LNCAP (cell line): ENCODE measurements around the gene ZNF777.
A peak's percentile ranks its signal among the peaks of the same experiment; 100 is the strongest.

Experiments
- TF ChIP-seq, protein P1 (sequence below): fragments of 450-650 bp; IDR thresholded peaks from 2 replicates; pipeline ENCODE4 v1.5.1; 2017; ENCODE audit warnings: mild to moderate bottlenecking

ZNF777 gene

DNA sequence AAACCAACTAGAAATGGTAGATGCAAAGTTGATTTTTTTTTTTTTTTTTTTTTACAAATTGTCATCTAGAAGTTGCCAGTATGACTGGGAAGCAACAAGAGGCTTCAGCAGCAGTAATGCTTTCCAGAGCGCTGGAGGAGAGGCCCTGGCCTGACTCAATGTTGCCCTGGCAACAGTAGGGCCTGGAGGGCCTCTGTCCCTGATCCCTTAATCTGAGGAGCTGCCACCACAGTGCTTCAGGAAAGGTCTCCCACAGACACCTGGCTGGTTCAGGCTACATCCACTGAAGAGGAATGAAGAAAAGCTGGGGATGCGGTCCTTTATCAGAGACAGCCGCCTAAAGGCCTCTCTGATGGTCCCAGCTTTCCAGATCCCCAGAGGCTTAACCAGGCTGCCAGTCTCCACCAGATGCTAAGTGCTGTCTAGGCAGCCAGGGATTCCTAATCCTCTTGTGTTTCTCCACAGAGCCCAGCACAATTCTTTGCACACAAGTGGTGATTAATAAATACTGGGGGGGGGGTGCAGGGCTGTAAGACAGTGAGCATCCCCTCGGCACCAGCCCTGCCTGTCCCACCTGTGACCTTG, 33.7 kb downstream of the ZNF777 start:
- TF ChIP-seq, protein P1, sequence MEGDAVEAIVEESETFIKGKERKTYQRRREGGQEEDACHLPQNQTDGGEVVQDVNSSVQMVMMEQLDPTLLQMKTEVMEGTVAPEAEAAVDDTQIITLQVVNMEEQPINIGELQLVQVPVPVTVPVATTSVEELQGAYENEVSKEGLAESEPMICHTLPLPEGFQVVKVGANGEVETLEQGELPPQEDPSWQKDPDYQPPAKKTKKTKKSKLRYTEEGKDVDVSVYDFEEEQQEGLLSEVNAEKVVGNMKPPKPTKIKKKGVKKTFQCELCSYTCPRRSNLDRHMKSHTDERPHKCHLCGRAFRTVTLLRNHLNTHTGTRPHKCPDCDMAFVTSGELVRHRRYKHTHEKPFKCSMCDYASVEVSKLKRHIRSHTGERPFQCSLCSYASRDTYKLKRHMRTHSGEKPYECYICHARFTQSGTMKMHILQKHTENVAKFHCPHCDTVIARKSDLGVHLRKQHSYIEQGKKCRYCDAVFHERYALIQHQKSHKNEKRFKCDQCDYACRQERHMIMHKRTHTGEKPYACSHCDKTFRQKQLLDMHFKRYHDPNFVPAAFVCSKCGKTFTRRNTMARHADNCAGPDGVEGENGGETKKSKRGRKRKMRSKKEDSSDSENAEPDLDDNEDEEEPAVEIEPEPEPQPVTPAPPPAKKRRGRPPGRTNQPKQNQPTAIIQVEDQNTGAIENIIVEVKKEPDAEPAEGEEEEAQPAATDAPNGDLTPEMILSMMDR = no peak

DNA sequence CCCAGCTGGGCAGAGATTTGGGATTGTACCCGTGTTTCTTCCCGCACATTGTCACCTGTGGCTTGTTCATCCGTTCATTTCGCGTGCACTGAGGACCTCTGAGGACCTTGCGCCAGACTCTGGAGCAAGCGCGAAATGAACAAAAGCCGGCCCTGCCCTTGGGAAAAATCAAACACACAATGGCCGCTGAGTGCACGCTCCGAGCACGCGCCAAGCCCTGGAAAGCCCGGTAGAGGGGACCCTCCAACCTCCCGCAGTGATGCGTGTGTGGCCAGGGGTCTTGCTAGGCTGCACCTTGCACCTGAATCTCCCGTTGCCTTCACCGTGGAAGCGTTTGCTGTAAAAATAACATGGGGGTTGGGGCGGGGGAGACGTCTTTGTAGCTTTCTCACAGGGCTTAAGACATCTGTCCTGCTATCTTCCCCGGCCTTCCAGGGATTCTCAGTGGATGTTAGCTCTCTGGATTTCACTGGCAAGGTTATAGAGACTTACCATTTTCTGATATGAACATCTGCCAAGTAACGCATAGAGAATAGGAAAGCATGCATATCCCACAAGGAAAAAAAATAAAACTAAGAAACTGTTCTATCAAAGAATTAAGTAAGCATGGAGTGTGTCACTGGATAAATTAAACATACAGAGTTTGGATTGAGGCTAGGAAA, 37.3 kb downstream of the ZNF777 start:
- TF ChIP-seq, protein P1 = no peak

DNA sequence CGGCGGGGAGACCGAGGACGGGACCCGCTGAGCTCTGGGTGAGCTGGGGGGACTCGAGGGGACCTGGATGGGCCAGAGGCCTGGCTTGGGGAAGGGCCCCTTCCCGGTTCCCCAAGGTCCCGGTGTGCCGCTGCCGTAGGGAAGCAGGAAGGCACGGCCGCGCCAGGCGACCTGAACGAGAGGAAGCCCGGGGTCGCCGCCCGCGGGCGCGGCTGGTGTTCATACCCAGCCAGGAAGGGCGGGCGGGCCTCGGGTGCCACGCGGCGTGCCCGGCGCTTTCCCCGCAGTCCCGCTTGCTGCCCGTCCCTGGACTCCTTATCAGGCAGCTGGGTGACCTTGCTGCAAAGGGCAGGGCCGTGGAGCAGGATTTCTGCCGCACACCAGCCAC, 38.0 kb downstream of the ZNF777 start:
- TF ChIP-seq, protein P1 = no peak

DNA sequence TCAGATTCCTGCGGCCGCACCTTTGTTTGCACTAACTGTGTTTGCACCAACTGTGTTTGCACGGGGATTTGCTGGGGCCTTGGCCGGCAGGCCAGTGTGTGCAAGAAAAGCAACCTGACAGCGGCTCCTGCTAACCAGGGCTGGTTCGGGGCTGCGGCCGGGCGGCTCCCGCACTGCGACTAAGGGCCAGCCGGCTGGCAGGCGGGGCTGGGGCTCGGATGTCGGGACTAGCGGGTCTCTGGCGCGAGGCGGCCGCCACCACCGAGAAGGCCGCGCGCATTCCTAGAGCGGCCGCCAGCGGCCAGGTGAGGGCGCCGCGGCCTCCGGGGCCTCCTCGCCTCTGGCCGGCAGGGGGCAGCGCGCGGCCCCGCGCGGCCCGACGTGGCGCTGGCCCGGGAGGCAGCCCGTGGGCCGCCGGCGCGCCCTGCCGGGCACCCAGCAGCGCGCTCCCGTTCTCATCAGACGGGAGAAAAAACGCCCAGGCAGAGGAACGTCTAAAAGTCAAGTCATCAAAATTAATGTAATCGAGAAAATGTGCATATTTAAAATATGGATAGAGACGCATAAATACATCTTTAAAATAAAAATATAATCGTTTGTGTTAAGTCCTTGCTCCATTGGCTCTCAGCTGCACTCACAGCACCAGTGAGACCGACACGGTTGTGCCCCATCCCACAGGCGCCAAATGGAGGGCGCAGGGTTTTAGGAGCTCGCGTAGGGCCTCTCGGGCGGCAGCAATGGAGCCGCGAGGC, 38.5 kb downstream of the ZNF777 start:
- TF ChIP-seq, protein P1 = peak; percentile 99

DNA sequence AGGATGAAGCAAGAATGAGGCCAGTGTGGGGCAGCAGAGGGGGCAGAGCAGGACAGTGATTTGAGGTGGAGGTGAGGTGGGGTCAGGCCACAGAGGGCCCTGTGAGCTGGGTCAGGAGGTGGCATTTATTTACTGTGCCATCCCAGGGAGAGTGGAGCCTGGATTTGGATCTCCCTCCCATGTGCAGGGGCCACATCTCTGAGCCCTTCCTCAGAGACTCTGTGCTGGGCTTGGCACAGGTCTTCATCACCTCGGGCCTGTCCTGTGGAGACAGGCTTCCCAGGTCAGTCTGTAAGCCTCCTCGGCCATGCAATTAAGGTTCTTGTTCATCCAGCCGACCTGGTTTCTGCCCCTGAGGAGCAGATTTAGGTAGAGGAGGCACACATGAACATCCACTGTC, 40.9 kb downstream of the ZNF777 start:
- TF ChIP-seq, protein P1 = no peak

DNA sequence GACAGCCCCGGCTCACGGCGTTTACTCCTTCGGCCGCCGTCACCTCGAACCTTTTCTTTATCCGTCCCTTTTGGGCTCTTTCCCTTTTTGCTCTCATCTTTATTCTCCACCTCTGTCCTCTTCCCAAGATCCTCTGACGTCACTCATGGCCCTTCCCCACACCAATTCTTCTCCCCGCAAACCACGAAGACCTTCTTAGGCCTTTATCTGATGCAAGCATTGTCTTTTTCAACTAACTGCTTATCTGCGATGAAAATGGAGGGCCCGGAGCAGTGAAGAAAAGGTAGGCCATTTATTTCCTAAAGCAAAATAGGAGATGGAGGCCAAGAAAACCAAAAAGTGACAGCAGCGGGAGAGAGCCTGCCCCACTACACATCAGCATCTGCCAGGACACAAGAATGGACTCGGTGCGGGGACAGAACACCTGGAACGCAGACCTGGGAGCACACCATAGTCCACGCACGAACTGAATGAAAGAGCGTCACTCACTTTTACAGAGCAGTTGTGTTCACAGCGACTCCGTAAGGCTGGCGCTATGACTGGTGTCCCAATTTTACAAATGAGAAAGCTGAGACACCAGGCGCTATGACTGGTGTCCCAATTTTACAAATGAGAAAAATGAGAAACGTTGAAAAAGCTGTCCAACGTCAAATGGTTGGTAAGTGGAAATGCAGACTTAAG, 45.3 kb downstream of the ZNF777 start:
- TF ChIP-seq, protein P1 = no peak

DNA sequence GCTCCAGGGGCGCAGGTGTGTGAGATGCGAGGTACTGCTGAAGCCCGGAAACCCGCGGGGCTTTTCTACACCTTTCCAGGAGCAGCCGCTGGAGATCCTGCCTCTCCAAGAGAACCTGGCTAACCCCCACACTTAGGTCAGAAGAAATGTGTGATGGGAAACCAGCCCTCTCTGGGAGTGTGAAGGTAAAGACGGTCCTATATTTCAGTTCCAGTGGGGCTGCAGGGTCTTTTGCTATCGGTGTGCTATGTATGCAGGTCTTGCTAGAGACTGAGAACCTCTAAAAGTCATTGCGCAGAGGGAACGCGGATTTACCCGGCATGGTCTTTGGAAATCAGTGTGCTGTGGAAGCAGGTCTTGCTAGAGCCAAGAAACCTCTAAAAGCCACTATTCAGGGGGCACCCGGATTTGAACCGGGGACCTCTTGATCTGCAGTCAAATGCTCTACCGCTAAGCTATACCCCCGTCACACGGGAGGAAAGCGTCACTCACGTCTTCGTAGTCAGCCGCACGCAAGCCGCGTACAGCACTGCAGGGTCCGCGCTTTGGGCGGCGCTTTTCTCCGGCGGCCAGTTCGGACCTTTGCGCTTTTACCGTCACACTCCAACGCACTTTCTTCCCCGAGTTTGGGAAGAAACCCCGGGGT, 46.0 kb downstream of the ZNF777 start:
- TF ChIP-seq, protein P1 = no peak
